K562 (cell line): ENCODE data around the gene GPR108. TPM values are rescaled to one million over a fixed set of nuclear protein-coding genes. Genes with fewer than 3 reads are reported as not detected.

Source experiments
- E2F8 ChIP-seq: fragments of 450-650 bp; IDR thresholded peaks from 2 replicates; pipeline ENCODE4 v1.7.1; 2018; ENCODE audit warnings: mild to moderate bottlenecking, low read depth; ENCODE audit not compliant: partially characterized antibody
- ETV6 ChIP-seq, 3 experiments: fragments of 150-350 bp in 1 of 3; sonication (generic) in 1 of 3; formaldehyde crosslinking in 1 of 3; IDR thresholded peaks; 2 replicates each; pipeline versions ENCODE4 v1.6.1 to v1.8.0; 2014 to 2022; ENCODE audit warnings: borderline replicate concordance in 2 of 3, low read depth in 2 of 3, antibody characterized with exemption in 1 of 3, low read length in 1 of 3, mild to moderate bottlenecking in 1 of 3, missing genetic modification reagents in 1 of 3
- FOSL1 ChIP-seq: fragments of 200-800 bp; sonication (Bioruptor generic); conservative IDR thresholded peaks from 2 replicates; pipeline ENCODE4 v1.6.1; 2016; ENCODE audit warnings: missing genetic modification characterization, missing compliant biosample characterization
- GABPB2 ChIP-seq: fragments of 250-450 bp; sonication (Bioruptor Pico); conservative IDR thresholded peaks from 2 replicates; pipeline ENCODE4 v1.5.1; 2021; ENCODE audit warnings: mild to moderate bottlenecking
- HES1 ChIP-seq: fragments of 450-650 bp; IDR thresholded peaks from 2 replicates; pipeline ENCODE4 v1.6.1; 2016; ENCODE audit warnings: low read depth, mild to moderate bottlenecking, moderate library complexity
- HINFP ChIP-seq: fragments of 450-650 bp; conservative IDR thresholded peaks from 2 replicates; pipeline ENCODE4 v1.6.1; 2016; ENCODE audit warnings: missing genetic modification characterization, low read depth, mild to moderate bottlenecking, control low read depth, missing compliant biosample characterization
- KDM4B ChIP-seq, 2 experiments: fragments of 450-650 bp in 1 of 2; sonication (generic) in 1 of 2; IDR thresholded peaks; 2 replicates each; pipeline ENCODE4 v1.6.1; 2016 to 2017; ENCODE audit warnings: borderline replicate concordance in 2 of 2, antibody characterized with exemption in 1 of 2, low read depth in 1 of 2, mild to moderate bottlenecking in 1 of 2
- NBN ChIP-seq: fragments of 450-650 bp; IDR thresholded peaks from 2 replicates; pipeline ENCODE4 v1.6.1; 2016; ENCODE audit warnings: low read depth, mild to moderate bottlenecking
- NFRKB ChIP-seq: fragments of 450-650 bp; IDR thresholded peaks from 2 replicates; pipeline ENCODE4 v1.6.1; 2016; ENCODE audit warnings: low read depth
- NONO ChIP-seq, 2 experiments: fragments of 200-400 bp in 1 of 2; fragments of 450-650 bp in 1 of 2; formaldehyde crosslinking in 1 of 2; IDR thresholded peaks; 2 replicates each; pipeline ENCODE4 v1.6.1; 2017; ENCODE audit warnings: low read depth in 2 of 2, mild to moderate bottlenecking in 2 of 2, moderate library complexity in 2 of 2, low read length in 1 of 2
- SRSF3 ChIP-seq: fragments of 200-400 bp; formaldehyde crosslinking; IDR thresholded peaks from 2 replicates; pipeline ENCODE4 v1.6.1; 2016; ENCODE audit warnings: mild to moderate bottlenecking, low read length, moderate library complexity; ENCODE audit not compliant: insufficient read depth
- TAF15 ChIP-seq: fragments of 200-400 bp; formaldehyde crosslinking; IDR thresholded peaks from 2 replicates; pipeline ENCODE4 v1.6.1; 2017; ENCODE audit warnings: mild to moderate bottlenecking, low read depth, low read length, moderate library complexity
- TCF7 ChIP-seq: sonication (generic); IDR thresholded peaks from 2 replicates; pipeline ENCODE4 v1.6.1; 2016; ENCODE audit warnings: antibody characterized with exemption, borderline replicate concordance
- TFAM ChIP-seq: fragments of 250-450 bp; sonication (Bioruptor Pico); conservative IDR thresholded peaks from 2 replicates; pipeline ENCODE4 v1.5.0; 2021; ENCODE audit warnings: mild to moderate bottlenecking, moderate library complexity
- THRA ChIP-seq: fragments of 450-650 bp; IDR thresholded peaks from 2 replicates; pipeline ENCODE4 v1.6.1; 2017; ENCODE audit warnings: mild to moderate bottlenecking, moderate library complexity
- ZBTB17 ChIP-seq: fragments of 450-650 bp; formaldehyde crosslinking; IDR thresholded peaks from 2 replicates; pipeline ENCODE4 v1.4.0; 2020; ENCODE audit warnings: mild to moderate bottlenecking
- ZC3H4 ChIP-seq: sonication (generic); formaldehyde crosslinking; IDR thresholded peaks from 2 replicates; pipeline ENCODE4 v1.9.0; 2021; ENCODE audit warnings: missing genetic modification reagents, borderline replicate concordance
- ZFP91 ChIP-seq: sonication (generic); formaldehyde crosslinking; IDR thresholded peaks from 2 replicates; pipeline ENCODE4 v1.8.0; 2022; ENCODE audit warnings: mild to moderate bottlenecking, missing genetic modification reagents
- ZNF695 ChIP-seq: fragments of 450-650 bp; formaldehyde crosslinking; IDR thresholded peaks from 2 replicates; pipeline ENCODE4 v1.4.0; 2020; ENCODE audit warnings: mild to moderate bottlenecking, moderate library complexity
- polyA plus RNA-seq, 8 experiments: library from polyadenylated mRNA; depleted of rRNA in 4 of 8; stranded (reverse) in 5 of 8; unstranded in 3 of 8; fragments of >200 nt; fragmentation: Nextera tagmentation in 2 of 8; fragmentation: Illumina TruSeq in 1 of 8; extraction: Ambion mirVana in 2 of 8; extraction: Trizol in 1 of 8; gene quantifications; 2 replicates each; pipeline versions ENCODE4 v1.2.1 to v1.2.3, GENCODE V29; 2011 to 2014; ENCODE audit warnings: inconsistent platforms in 1 of 8, missing spikeins in 1 of 8
- total RNA-seq, 7 experiments: library from RNA; depleted of rRNA in 6 of 7; stranded (reverse); fragments of >200 nt in 6 of 7; fragmentation: Illumina TruSeq in 2 of 7; extraction: Trizol in 2 of 7; gene quantifications; 2 replicates each; pipeline versions ENCODE4 v1.2.1 to v1.2.3, GENCODE V29; 2011 to 2021; ENCODE audit warnings: low replicate concordance in 1 of 7

Gene GPR108
- total and polyA plus RNA-seq, 9 of the 15 experiments (the other 6 are each of a cell fraction or from before 2014, with no cell fraction given) = 2.4 to 33.2 (median 24.4) TPM

- TF ChIP-seq HINFP (no peak), TCF7 (peak; percentile 83; the same call in 1 of the 2 replicates), ZBTB17 (CRISPR knock-in tag) (no peak), GABPB2 (CRISPR knock-in tag) (no peak), NBN (no peak), TAF15 (no peak), KDM4B (IDR thresholded peaks at IDR 0.05; ENCODE audit: borderline replicate concordance in 2 of 2, low read depth in 1 of 2) (no peak), HES1 (no peak), ZC3H4 (CRISPR knock-in tag) (no peak), ZNF695 (CRISPR knock-in tag) (no peak), ZFP91 (no peak), SRSF3 (no peak), FOSL1 (tag) (no peak), ETV6 (IDR thresholded peaks at IDR 0.05; ENCODE audit: borderline replicate concordance in 1 of 2, low read depth in 2 of 2, low read length in 1 of 2) (no peak), ETV6 (CRISPR knock-in tag; IDR thresholded peaks at IDR 0.05; ENCODE audit: borderline replicate concordance) (no peak), E2F8 (no peak), TFAM (CRISPR knock-in tag) (no peak), THRA (no peak), NFRKB (no peak), NONO (IDR thresholded peaks at IDR 0.05; ENCODE audit: low read depth in 2 of 2, low read length in 1 of 2) (peak in 1 of 2 experiments; percentile 21; a peak in 1 of 4 replicates)
These were observed 54.7 kb downstream of the GPR108 start (continued) for GRCh38 chr19:6682607-6683128.
